ENCODE measurements around the gene BCR.

GRCh38 chr22:23218053-23218866 lies 38.0 kb downstream of the BCR start:
- TF ChIP-seq CTCF (conservative IDR thresholded peaks at IDR 0.05; ENCODE audit: low read depth, low read length) (no peak), POLR2A (IDR thresholded peaks at IDR 0.05; ENCODE audit: low read depth, low read length) (no peak), MAFK (IDR thresholded peaks at IDR 0.05; ENCODE audit: low read depth, low read length) (no peak), FOS (IDR thresholded peaks at IDR 0.05; ENCODE audit: low read depth, low read length) (no peak), RAD21 (IDR thresholded peaks at IDR 0.05; ENCODE audit: low read length) (no peak), MXI1 (IDR thresholded peaks at IDR 0.05; ENCODE audit: borderline replicate concordance, low read depth, low read length) (no peak), BHLHE40 (IDR thresholded peaks at IDR 0.05; ENCODE audit: low read depth, low read length) (no peak), RFX5 (IDR thresholded peaks at IDR 0.05; ENCODE audit: low read depth, low read length) (no peak), CHD1 (IDR thresholded peaks at IDR 0.05; ENCODE audit: low read depth, low read length) (no peak)

All from IMR-90 (cell line).